ENCODE results near the gene DGKG. TPM values are rescaled to one million over a fixed set of nuclear protein-coding genes. Genes with fewer than 3 reads are reported as not detected.

Gene DGKG
- total and polyA plus RNA-seq, 2 of the 8 experiments (the other 6 are each of a cell fraction or from before 2014, with no cell fraction given), result 0.30 to 0.48 TPM

DNA sequence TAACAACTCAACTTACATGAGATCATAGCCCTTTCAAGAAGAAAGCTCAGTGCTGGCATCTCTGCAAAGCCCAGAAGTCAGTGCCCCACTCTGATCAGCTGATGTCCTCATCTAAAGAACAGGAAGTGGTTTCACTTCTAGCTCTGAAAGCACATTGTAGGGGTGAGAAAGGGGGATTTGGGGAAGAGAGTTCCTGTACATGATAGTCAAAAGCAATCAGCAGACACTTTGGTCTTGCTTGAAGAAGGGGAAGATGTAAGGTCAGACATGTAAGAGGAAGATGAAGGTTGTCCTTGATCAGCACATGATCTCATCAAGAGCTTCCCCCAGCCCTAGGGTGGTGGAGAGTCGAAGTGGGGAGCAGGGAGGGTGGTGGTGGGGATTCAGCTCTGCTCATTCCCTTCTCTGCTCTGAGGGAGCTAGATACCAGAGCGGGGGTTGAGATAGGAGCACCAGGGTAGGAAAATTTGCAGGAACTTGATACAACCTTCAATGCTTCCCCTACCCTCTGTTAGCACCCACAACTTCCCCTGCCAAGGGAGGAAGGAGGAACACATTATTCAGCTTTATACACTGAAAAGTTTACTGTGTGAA is 176.7 kb downstream of the DGKG start (continued):
- TF ChIP-seq, protein P1, sequence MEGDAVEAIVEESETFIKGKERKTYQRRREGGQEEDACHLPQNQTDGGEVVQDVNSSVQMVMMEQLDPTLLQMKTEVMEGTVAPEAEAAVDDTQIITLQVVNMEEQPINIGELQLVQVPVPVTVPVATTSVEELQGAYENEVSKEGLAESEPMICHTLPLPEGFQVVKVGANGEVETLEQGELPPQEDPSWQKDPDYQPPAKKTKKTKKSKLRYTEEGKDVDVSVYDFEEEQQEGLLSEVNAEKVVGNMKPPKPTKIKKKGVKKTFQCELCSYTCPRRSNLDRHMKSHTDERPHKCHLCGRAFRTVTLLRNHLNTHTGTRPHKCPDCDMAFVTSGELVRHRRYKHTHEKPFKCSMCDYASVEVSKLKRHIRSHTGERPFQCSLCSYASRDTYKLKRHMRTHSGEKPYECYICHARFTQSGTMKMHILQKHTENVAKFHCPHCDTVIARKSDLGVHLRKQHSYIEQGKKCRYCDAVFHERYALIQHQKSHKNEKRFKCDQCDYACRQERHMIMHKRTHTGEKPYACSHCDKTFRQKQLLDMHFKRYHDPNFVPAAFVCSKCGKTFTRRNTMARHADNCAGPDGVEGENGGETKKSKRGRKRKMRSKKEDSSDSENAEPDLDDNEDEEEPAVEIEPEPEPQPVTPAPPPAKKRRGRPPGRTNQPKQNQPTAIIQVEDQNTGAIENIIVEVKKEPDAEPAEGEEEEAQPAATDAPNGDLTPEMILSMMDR (IDR thresholded peaks at IDR 0.05; ENCODE audit: control extremely low read depth in 1 of 3, insufficient read depth in 1 of 3, low read depth in 1 of 3, low read length in 3 of 3), result no peak
- no peak for TF ChIP-seq SIN3A (conservative IDR thresholded peaks at IDR 0.05 in 1 of 2, IDR thresholded peaks at IDR 0.05 in 1 of 2; ENCODE audit: low read depth in 1 of 2, low read length in 2 of 2)
- TF ChIP-seq MAFK (IDR thresholded peaks at IDR 0.05; ENCODE audit: low read depth, low read length), result no peak
- no peak for TF ChIP-seq SP4 (IDR thresholded peaks at IDR 0.05; ENCODE audit: low read length)
